ENCODE data around the gene OR10H5.
"Not testable (repeated sequence)": the region's sequence is repeated elsewhere in the genome, so short reads cannot be mapped to it uniquely, and the experiment has no call there.

Gene OR10H5, protein sequence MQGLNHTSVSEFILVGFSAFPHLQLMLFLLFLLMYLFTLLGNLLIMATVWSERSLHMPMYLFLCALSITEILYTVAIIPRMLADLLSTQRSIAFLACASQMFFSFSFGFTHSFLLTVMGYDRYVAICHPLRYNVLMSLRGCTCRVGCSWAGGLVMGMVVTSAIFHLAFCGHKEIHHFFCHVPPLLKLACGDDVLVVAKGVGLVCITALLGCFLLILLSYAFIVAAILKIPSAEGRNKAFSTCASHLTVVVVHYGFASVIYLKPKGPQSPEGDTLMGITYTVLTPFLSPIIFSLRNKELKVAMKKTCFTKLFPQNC

DNA sequence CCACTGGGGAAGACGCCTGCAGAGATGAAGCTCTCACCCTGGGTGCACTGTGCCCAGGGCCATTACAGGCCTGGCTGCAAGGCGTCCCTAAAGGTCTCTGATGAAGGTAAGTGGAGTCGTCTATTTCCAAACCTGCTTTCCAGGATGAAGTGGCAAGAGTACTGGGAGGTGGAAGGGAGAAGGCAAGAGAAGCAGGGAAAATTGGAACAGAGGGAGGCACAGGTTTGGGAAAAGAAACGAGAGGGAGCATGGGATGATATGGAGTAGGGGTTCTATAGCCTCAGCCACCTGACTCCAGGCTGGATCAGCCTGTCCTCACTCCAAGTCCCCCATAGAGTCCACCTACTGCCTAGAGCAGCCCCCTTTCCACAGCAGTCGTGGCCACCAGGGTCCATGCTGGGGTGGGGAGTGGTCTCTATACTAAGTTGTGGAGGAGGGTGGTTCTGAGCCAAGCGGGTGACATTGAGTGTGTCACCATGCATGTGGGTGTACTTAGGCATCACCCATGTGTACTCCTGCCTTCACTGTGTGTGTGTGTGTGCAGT lies at the start of gene OR10H5:
Gene OR10H5, plus strand, starts transcription at position 51 of the 545 bp plus-strand sequence. CDS start 6,388 bp downstream, outside the sequence.
- H3K9me3 ChIP-seq, result no peaks in the 10 kb centered on the region
- no peaks in the 10 kb centered on the region for H3K27me3 ChIP-seq (ENCODE audit: low read depth)
- no peak for DNase-seq (ENCODE audit: low spot score in 2 of 2)
- no peaks in the 10 kb centered on the region for H3K36me3 ChIP-seq (replicated peaks)
- in situ Hi-C loops (cut with MboI; ENCODE audit: low sequenced_read_pairs), result no loop called here
- H3K4me3 ChIP-seq, result no peak within 1 kb of the TSS
- no peaks in the 10 kb centered on the region for H3K4me1 ChIP-seq

DNA sequence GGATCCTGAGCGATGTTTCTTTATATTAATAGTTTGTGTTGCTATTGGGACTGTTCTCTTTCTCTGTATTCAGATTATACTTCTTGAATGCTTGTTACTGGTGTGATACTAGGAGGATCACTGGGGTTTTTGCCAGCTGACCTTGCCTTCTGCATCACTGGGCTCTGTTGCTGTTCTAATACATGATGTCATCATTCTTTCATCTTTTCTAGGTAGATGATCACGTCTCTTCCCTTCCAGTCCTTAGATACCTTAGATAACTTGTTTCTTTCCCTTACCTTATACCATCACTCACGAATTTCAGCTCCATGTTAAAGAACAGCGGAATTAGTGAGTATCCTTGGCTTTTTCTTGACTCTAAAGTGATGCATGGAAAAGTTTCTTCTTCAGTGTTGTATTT lies 49.7 kb upstream of the OR10H5 start, which contains the start of gene OR10H3:
Gene OR10H3, plus strand, starts transcription at position 264 of the 400 bp plus-strand sequence. CDS start 3,408 bp downstream, outside the sequence.
- no peaks in the 10 kb centered on the region for H3K9me3 ChIP-seq
- H3K36me3 ChIP-seq (replicated peaks), result no peaks in the 10 kb centered on the region
- no peak within 1 kb of the TSS for H3K4me3 ChIP-seq
- H3K27me3 ChIP-seq (ENCODE audit: low read depth), result no peaks in the 10 kb centered on the region; the same call in 1 of the 2 replicates
- no peak for DNase-seq (ENCODE audit: low spot score in 2 of 2)
- H3K4me1 ChIP-seq, result no peaks in the 10 kb centered on the region
- in situ Hi-C loops (cut with MboI; ENCODE audit: low sequenced_read_pairs), result no loop called here

DNA sequence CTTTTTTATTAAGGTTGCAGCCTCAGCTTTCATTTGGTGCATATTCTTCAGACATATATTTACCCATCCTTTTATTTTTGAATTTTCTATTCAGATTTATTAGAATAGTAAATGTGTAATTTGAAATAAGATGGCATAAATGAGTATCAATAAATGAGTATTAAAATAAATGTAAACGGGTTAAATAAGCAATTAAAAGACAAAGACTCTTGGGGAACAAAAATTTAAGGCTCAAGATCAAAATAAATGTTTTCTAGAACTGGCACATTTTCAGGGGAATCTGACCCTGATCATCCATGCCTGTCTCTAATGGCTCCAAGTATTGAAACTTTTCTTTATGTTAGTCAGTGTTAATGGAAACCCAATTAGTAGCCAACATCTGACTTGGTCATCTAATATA lies 46.7 kb upstream of the OR10H5 start:
- DNase-seq (ENCODE audit: low spot score in 2 of 2), result no peak
- Histone ChIP-seq H3K9me3 (no peaks in the 10 kb centered on the region), H3K4me3 (no peak overlapping the region), H3K36me3 (replicated peaks) (no peaks in the 10 kb centered on the region), H3K27me3 (ENCODE audit: low read depth) (no peaks in the 10 kb centered on the region), H3K4me1 (no peaks in the 10 kb centered on the region)
- in situ Hi-C loops (cut with MboI; ENCODE audit: low sequenced_read_pairs), result no loop called here

DNA sequence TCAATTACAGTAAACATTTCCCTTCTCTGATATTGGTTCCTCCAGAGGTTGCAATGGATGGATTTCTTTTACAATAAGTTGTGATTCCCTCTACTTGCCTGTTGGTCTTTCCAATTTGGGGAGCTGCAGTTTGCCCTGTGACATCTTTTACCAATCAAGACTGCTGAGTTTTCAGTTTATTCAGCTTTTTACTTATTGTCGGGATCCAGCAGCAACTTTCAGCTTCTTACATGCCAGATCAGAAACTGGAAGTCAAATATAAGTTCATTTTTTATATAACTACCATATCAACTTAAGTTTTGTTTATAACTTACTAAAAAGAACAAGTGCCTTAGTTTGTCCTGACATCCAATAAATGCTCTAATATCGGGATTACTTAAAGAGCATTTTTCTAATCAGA lies 39.2 kb upstream of the OR10H5 start:
- in situ Hi-C loops (cut with MboI; ENCODE audit: low sequenced_read_pairs), result no loop called here
- DNase-seq (ENCODE audit: low spot score in 2 of 2), result no peak
- H3K9me3 ChIP-seq, result no peaks in the 10 kb centered on the region

DNA sequence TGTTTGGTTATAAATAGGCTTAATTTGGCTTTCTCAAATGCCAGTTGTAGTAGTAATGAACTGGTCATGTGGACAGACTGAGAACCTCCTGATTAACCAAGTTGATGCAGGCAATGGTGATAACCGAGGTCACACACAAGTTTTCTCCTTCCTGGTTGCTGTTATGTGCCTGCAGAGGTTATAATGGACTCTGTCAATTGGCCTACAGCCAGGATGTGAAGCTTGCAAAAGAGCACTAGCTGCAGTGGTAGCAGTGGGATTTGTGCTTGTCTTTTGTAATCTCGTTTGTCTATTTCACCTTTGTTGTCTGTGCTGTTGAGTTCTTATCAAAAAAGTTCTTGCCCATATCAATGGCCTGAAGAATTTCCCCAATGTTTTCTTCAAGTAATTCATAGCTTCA lies 29.1 kb upstream of the OR10H5 start:
- Histone ChIP-seq H3K4me3 (no peak overlapping the region), H3K4me1 (no peaks in the 10 kb centered on the region), H3K9me3 (no peaks in the 10 kb centered on the region), H3K27me3 (ENCODE audit: low read depth) (no peaks in the 10 kb centered on the region), H3K36me3 (replicated peaks) (no peaks in the 10 kb centered on the region)
- no peak for DNase-seq (ENCODE audit: low spot score in 2 of 2)
- in situ Hi-C loops (cut with MboI; ENCODE audit: low sequenced_read_pairs), result no loop called here

More for the DNA sequence above, 39.2 kb upstream of the OR10H5 start:
- no peak overlapping the region for H3K4me3 ChIP-seq
- no peaks in the 10 kb centered on the region for H3K4me1 ChIP-seq
- no peaks in the 10 kb centered on the region for H3K27me3 ChIP-seq (ENCODE audit: low read depth)
- H3K36me3 ChIP-seq (replicated peaks), result no peaks in the 10 kb centered on the region

DNA sequence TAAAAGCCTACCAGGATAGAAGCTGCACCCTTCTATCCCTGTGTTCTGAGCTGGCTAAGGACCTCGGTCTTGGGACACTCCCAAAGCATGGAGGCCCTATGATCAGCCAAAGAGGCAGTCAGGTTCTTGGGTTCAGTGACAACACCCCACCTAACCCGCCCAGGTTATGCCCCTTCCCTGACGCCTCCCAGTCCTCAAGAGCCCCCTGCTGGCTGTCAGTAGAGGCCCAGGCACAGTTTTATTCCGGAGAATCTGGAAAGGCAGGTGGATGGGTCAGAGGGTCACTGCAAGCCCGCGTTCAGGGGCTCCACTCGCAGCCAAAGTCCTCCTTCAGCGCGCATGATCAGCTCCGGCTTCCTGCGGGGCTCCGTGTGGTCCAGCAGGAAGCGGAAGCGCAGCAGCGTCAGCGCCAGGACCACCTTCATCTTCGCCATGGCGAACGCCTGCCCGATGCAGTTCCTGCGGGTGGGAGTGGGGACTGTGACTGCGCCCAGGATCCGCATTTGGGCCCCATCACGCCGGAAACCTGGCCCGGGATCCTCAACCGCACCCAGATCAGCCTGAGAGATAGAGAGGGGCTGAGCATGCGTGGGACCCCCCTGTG lies 27.4 kb upstream of the OR10H5 start:
- DNase-seq (ENCODE audit: low spot score in 2 of 2), result peak in 1 of 2 experiments; percentile 13
- Histone ChIP-seq H3K9me3 (no peaks in the 10 kb centered on the region), H3K36me3 (replicated peaks) (no peaks in the 10 kb centered on the region), H3K4me3 (no peak overlapping the region), H3K27me3 (ENCODE audit: low read depth) (no peaks in the 10 kb centered on the region), H3K4me1 (no peaks in the 10 kb centered on the region)
- in situ Hi-C loops (cut with MboI; ENCODE audit: low sequenced_read_pairs), result no loop called here

DNA sequence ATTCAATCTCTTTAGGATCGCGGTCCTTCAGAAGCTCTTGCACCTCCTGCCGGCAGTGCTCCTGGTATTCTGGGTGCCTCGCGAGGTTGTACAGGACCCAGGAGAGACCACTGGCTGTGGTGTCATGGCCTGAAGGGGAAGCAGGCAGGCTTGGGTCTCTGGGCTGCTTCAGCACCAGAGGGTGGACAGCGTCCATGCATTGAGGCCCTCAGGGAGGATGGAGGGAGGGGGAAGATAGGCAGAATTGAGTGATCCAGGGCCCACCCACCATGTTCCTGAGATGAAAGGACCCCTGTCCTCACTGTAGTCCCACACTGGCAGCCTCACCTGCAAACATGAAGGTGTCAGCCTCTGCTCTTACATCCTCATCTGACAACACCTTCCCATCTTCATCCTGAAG lies 17.9 kb upstream of the OR10H5 start:
- no peak for DNase-seq (ENCODE audit: low spot score in 2 of 2)
- in situ Hi-C loops (cut with MboI; ENCODE audit: low sequenced_read_pairs), result no loop called here
- Histone ChIP-seq H3K4me3 (no peak overlapping the region), H3K27me3 (ENCODE audit: low read depth) (no peaks in the 10 kb centered on the region), H3K4me1 (no peaks in the 10 kb centered on the region), H3K36me3 (replicated peaks) (no peaks in the 10 kb centered on the region), H3K9me3 (no peaks in the 10 kb centered on the region)

DNA sequence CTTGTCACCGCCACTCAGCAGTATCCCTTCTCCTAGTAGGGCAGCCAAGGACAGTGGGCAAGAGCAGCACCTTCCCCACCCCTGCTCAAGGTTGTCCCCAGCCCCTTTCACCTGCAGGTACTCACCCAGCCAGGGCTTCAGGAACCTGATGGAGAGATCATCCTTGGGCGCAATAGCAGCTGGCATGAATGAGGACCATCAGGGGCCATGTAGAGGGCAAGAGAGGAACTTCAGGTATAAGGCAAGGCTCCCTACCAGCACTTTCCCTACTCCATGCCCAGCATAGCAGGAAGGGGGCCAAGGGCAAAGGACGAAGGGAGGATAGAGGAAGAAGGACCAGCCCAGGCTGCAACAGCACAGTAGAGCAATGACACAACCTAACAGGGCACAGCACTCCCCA lies 13.3 kb upstream of the OR10H5 start:
- in situ Hi-C loops (cut with MboI; ENCODE audit: low sequenced_read_pairs); H3K4me1 ChIP-seq; H3K27me3 ChIP-seq (ENCODE audit: low read depth); H3K36me3 ChIP-seq (replicated peaks); H3K9me3 ChIP-seq; H3K4me3 ChIP-seq; DNase-seq (ENCODE audit: low spot score in 2 of 2): not testable (repeated sequence)

DNA sequence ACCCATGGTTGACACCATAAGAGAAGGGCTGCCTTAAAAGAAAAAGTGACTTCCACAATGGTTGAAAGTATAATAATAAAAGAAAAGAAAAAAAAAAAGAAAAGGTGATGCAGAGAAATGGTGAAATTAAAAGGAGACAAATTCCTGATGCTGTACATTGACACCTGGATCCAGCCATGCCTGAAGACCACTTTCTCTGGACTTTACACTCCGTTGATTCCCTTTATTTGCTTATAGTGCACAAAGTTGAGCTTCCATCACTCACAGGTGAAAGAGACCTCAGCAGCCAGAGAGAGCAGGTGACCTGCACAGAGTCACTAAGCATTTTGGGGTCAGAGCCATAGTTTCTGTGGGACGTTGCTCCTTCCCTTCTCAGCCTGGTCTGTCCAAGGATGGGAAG lies 12.2 kb upstream of the OR10H5 start:
- Histone ChIP-seq H3K4me1 (no peaks in the 10 kb centered on the region), H3K9me3 (no peaks in the 10 kb centered on the region), H3K4me3 (no peak overlapping the region), H3K36me3 (replicated peaks) (no peaks in the 10 kb centered on the region), H3K27me3 (ENCODE audit: low read depth) (no peaks in the 10 kb centered on the region)
- DNase-seq (ENCODE audit: low spot score in 2 of 2), result no peak
- in situ Hi-C loops (cut with MboI; ENCODE audit: low sequenced_read_pairs), result loop anchor here (5.0 kb wide), 1 partner anchor 98 kb away; no protein-coding TSS in a partner anchor

DNA sequence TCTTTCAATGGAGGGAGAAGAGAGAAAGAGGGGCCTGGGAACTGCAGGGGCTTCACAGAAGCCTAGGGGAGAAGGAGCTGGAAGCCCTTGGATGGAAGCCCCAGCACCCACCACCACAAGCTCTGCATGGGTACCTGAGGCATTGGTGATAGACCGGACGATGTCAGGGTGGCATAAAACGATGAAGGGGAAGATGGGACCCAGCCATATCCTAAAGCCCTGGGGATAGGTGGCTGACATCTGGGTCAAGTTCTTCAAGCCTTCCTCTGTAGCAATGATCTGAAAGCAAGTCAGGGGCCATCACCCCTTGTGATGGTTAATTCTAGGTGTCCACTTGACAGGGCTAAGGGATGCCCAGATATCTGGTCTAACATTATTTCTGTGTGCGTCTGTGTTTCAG lies 11.2 kb upstream of the OR10H5 start:
- no peak for DNase-seq (ENCODE audit: low spot score in 2 of 2)
- Histone ChIP-seq H3K4me1 (no peaks in the 10 kb centered on the region), H3K36me3 (replicated peaks) (no peaks in the 10 kb centered on the region), H3K27me3 (ENCODE audit: low read depth) (no peaks in the 10 kb centered on the region), H3K4me3 (no peak overlapping the region), H3K9me3 (no peaks in the 10 kb centered on the region)
- in situ Hi-C loops (cut with MboI; ENCODE audit: low sequenced_read_pairs), result loop anchor here (5.0 kb wide), 1 partner anchor 99 kb away; no protein-coding TSS in a partner anchor

DNA sequence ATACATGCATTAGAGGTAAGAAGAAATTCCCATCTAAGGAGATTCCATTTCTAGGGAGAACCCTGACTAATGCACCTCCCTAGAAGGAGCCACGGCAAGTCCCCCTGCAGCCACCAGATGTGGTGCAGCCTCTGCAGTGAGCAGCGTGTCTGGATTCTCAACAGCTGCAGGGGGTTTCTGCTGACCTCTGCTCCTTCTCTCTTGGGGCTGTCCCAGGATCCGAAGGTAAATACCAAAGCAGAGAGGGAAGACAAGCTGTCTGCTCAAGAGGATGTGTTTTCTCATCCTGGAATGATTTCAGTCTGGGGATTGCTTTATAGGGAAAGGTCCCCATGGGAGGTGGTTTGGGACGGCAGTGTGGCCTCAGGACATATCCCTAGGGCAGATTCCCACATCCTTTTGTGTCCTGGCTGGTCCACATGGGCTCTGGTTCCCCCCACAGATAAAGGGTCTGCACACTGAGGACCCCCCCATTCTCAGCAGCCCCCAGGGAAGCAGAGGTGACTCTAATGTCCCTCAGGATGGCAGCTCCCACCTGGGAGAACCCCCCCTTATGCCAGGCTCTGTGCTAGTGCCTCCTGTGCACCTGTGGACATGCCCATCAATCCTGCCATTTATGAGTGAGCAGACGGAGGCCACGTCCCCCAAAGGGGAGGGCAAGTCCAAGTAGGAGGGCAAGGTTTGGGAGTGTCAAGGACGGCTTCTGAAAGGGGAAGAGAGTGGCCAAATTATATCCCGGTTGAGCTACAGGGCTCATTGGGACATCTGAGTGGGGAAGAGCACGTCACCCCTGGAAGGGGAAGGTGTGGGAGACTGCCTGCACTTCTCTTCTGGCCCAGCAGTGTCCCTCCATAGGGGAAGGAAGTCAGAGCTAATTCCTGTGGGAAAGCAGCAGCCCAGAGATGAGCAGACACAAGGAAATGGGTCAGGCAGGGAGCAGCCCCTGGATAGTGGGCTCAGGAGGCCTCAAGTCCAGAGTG lies 10.2 kb upstream of the OR10H5 start:
- in situ Hi-C loops (cut with MboI; ENCODE audit: low sequenced_read_pairs), result loop anchor here (5.0 kb wide), 1 partner anchor 100 kb away; no protein-coding TSS in a partner anchor
- DNase-seq (ENCODE audit: low spot score in 2 of 2), result no peak
- Histone ChIP-seq H3K4me1 (no peaks in the 10 kb centered on the region), H3K9me3 (no peaks in the 10 kb centered on the region), H3K36me3 (replicated peaks) (no peaks in the 10 kb centered on the region), H3K4me3 (no peak overlapping the region), H3K27me3 (ENCODE audit: low read depth) (no peaks in the 10 kb centered on the region)

DNA sequence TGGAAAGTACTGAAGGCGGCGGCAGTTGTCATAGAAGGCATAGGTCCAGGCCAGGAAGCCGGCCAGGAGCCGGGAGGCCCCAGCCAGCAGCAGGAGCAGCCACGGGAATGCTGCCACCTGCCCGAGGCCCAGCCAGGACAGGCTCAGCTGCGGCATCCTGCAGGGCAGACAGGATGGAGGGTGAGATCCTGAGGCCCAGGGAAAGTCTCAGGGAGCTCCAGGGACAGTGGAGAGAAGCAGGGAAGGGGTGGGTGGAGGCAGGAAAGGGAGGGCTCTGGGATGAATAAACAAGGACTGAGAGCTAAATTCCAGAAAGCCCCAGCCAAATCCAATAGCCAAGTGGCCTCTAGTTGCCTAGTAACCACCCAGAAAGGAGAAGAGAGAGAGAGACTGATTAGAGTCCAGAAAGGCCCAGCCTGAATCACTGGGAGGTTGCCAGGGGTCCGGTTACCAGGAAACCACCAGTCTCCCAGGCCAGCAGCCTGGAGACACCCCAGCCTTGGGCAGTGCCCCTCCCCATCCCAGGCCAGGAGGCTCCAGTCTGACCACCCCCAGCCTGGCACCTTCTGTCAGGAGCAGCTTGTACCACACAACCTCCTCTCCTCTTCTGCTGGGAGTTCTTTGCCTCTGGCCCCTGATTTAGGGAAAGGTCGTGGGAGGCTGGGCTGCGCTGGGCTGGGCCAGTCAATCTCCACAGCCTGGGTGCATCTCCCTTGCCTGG lies 7.5 kb upstream of the OR10H5 start:
- in situ Hi-C loops (cut with MboI; ENCODE audit: low sequenced_read_pairs), result loop anchor here (5.0 kb wide), 1 partner anchor 103 kb away; no protein-coding TSS in a partner anchor
- Histone ChIP-seq H3K36me3 (replicated peaks) (no peaks in the 10 kb centered on the region), H3K4me1 (no peaks in the 10 kb centered on the region), H3K27me3 (ENCODE audit: low read depth) (no peaks in the 10 kb centered on the region), H3K9me3 (no peaks in the 10 kb centered on the region), H3K4me3 (no peak overlapping the region)
- DNase-seq (ENCODE audit: low spot score in 2 of 2), result no peak

All from HAP-1 (cell line).